ENCODE data around the gene IL27RA.

Gene IL27RA

GRCh38 chr19:14073925-14074838 lies 42.6 kb downstream of the IL27RA start (continued):
- TF ChIP-seq ZBTB44 (tag by site-specific recombination; IDR thresholded peaks at IDR 0.05), result no peak
- TF ChIP-seq ZNF19 (tag by site-specific recombination; IDR thresholded peaks at IDR 0.05; ENCODE audit: low read depth), result no peak
- TF ChIP-seq ZNF704 (tag by site-specific recombination; IDR thresholded peaks at IDR 0.05), result no peak
- TF ChIP-seq ZNF10 (tag by site-specific recombination; IDR thresholded peaks at IDR 0.05), result no peak
- TF ChIP-seq ZSCAN30 (tag by site-specific recombination; IDR thresholded peaks at IDR 0.05), result no peak
- no peak for TF ChIP-seq FEZF1 (tag by site-specific recombination; IDR thresholded peaks at IDR 0.05)
- TF ChIP-seq ZNF571 (tag by site-specific recombination; IDR thresholded peaks at IDR 0.05), result no peak
- TF ChIP-seq ZNF580 (tag by site-specific recombination; IDR thresholded peaks at IDR 0.05), result no peak
- no peak for TF ChIP-seq ZNF266 (tag by site-specific recombination; IDR thresholded peaks at IDR 0.05; ENCODE audit: low read depth)
- no peak for TF ChIP-seq SALL2 (tag by site-specific recombination; IDR thresholded peaks at IDR 0.05; ENCODE audit: borderline replicate concordance)
- TF ChIP-seq ZNF76 (tag by site-specific recombination; IDR thresholded peaks at IDR 0.05; ENCODE audit: borderline replicate concordance, low read depth), result no peak
- no peak for TF ChIP-seq ZNF16 (tag by site-specific recombination; IDR thresholded peaks at IDR 0.05; ENCODE audit: low read depth)
- TF ChIP-seq ZNF624 (tag by site-specific recombination; IDR thresholded peaks at IDR 0.05), result no peak
- no peak for TF ChIP-seq MEIS1 (CRISPR knock-in tag; IDR thresholded peaks at IDR 0.05; ENCODE audit: borderline replicate concordance)
- no peak for TF ChIP-seq SP7 (tag by site-specific recombination; IDR thresholded peaks at IDR 0.05)
- TF ChIP-seq ZBTB21 (tag by site-specific recombination; IDR thresholded peaks at IDR 0.05), result no peak
- no peak for TF ChIP-seq ZNF660 (tag by site-specific recombination; IDR thresholded peaks at IDR 0.05)
- no peak for TF ChIP-seq ZNF654 (tag by site-specific recombination; IDR thresholded peaks at IDR 0.05; ENCODE audit: low read depth)
- TF ChIP-seq SCRT1 (tag by site-specific recombination; IDR thresholded peaks at IDR 0.05; ENCODE audit: borderline replicate concordance), result no peak
- no peak for TF ChIP-seq ZNF184 (tag by site-specific recombination; IDR thresholded peaks at IDR 0.05)
- no peak for TF ChIP-seq OVOL3 (tag by site-specific recombination; IDR thresholded peaks at IDR 0.05)
- TF ChIP-seq ZNF404 (tag by site-specific recombination; IDR thresholded peaks at IDR 0.05), result no peak
- TF ChIP-seq ELK4 (IDR thresholded peaks at IDR 0.05; ENCODE audit: borderline replicate concordance, low read depth, low read length), result no peak
- no peak for TF ChIP-seq ZBTB26 (tag by site-specific recombination; optimal IDR thresholded peaks at IDR 0.05)
- no peak for TF ChIP-seq ZNF701 (tag by site-specific recombination; IDR thresholded peaks at IDR 0.05)
- no peak for TF ChIP-seq ZFP37 (tag by site-specific recombination; IDR thresholded peaks at IDR 0.05)
- no peak for TF ChIP-seq ZNF596 (tag by site-specific recombination; IDR thresholded peaks at IDR 0.05)
- no peak for TF ChIP-seq ZNF558 (tag by site-specific recombination; IDR thresholded peaks at IDR 0.05)
- TF ChIP-seq TRIM28 (IDR thresholded peaks at IDR 0.05; ENCODE audit: borderline replicate concordance, low read length), result no peak
- TF ChIP-seq MYNN (tag by site-specific recombination; IDR thresholded peaks at IDR 0.05; ENCODE audit: borderline replicate concordance), result no peak
- no peak for TF ChIP-seq INSM2 (tag by site-specific recombination; IDR thresholded peaks at IDR 0.05)

Measured in HEK293 (cell line).